Measurements from ENCODE around the gene ILRUN.

DNA sequence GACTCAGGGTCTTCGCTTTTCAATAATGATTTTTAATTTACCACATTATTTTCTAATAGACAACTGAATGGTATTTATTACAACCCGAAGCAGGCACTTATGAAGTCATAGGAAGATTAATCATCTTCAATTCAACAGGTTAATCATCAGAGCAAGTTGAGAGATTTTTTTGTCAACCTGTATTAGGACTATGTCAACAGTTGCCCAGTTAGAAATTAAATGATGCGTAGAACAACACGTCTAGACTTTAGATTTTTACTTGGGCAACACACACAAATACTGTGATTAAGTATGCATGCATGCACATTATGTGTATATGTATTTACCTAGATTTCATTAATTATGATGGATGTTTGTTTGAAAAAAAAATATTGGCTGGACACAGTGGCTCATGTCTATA, 4.3 kb downstream of the ILRUN start:
- TF ChIP-seq, protein P1, sequence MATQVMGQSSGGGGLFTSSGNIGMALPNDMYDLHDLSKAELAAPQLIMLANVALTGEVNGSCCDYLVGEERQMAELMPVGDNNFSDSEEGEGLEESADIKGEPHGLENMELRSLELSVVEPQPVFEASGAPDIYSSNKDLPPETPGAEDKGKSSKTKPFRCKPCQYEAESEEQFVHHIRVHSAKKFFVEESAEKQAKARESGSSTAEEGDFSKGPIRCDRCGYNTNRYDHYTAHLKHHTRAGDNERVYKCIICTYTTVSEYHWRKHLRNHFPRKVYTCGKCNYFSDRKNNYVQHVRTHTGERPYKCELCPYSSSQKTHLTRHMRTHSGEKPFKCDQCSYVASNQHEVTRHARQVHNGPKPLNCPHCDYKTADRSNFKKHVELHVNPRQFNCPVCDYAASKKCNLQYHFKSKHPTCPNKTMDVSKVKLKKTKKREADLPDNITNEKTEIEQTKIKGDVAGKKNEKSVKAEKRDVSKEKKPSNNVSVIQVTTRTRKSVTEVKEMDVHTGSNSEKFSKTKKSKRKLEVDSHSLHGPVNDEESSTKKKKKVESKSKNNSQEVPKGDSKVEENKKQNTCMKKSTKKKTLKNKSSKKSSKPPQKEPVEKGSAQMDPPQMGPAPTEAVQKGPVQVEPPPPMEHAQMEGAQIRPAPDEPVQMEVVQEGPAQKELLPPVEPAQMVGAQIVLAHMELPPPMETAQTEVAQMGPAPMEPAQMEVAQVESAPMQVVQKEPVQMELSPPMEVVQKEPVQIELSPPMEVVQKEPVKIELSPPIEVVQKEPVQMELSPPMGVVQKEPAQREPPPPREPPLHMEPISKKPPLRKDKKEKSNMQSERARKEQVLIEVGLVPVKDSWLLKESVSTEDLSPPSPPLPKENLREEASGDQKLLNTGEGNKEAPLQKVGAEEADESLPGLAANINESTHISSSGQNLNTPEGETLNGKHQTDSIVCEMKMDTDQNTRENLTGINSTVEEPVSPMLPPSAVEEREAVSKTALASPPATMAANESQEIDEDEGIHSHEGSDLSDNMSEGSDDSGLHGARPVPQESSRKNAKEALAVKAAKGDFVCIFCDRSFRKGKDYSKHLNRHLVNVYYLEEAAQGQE (IDR thresholded peaks at IDR 0.05; ENCODE audit: low read depth, low read length): no peak
- TF ChIP-seq, protein P2, sequence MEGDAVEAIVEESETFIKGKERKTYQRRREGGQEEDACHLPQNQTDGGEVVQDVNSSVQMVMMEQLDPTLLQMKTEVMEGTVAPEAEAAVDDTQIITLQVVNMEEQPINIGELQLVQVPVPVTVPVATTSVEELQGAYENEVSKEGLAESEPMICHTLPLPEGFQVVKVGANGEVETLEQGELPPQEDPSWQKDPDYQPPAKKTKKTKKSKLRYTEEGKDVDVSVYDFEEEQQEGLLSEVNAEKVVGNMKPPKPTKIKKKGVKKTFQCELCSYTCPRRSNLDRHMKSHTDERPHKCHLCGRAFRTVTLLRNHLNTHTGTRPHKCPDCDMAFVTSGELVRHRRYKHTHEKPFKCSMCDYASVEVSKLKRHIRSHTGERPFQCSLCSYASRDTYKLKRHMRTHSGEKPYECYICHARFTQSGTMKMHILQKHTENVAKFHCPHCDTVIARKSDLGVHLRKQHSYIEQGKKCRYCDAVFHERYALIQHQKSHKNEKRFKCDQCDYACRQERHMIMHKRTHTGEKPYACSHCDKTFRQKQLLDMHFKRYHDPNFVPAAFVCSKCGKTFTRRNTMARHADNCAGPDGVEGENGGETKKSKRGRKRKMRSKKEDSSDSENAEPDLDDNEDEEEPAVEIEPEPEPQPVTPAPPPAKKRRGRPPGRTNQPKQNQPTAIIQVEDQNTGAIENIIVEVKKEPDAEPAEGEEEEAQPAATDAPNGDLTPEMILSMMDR (IDR thresholded peaks at IDR 0.05): no peak
- TF ChIP-seq TCF12 (IDR thresholded peaks at IDR 0.05): no peak
- TF ChIP-seq RCOR1 (IDR thresholded peaks at IDR 0.05; ENCODE audit: low read length): no peak
